Small intestine (tissue), 7 donors: ENCODE results near the gene ZNF438. TPM values are rescaled to one million over a fixed set of nuclear protein-coding genes. Genes with fewer than 3 reads are reported as not detected.
"Not testable (repeated sequence)": the region's sequence is repeated elsewhere in the genome, so short reads cannot be mapped to it uniquely, and the experiment has no call there.

ENCODE experiments used
- DNase-seq, 2 donors: peaks; one replicate each; pipeline versions ENCODE4 v3.0.0 to v3.0.0-alpha.2; 2013
- FAIRE-seq: peaks from 2 replicates; lab custom pipeline; 2012; peaks lifted over from hg19 to GRCh38; lab: Jason Lieb, UNC
- H3K27ac ChIP-seq, 3 donors: one replicate each; pipeline ENCODE4 v1.5.1; 2013; ENCODE audit warnings: low read length in 2 of 3, mild to moderate bottlenecking in 2 of 3, control low read depth in 1 of 3, inconsistent platforms in 1 of 3, low read depth in 1 of 3, moderate library complexity in 1 of 3
- H3K27me3 ChIP-seq, 3 donors: one replicate each; pipeline ENCODE4 v1.6.1; 2013; ENCODE audit warnings: low read length in 3 of 3, inconsistent platforms in 1 of 3; ENCODE audit not compliant: control insufficient read depth in 3 of 3, insufficient read depth in 3 of 3
- H3K36me3 ChIP-seq, 3 donors: one replicate each; pipeline ENCODE4 v1.6.1; 2013; ENCODE audit warnings: low read length in 3 of 3, inconsistent platforms in 1 of 3, low read depth in 1 of 3, mild to moderate bottlenecking in 1 of 3, moderate library complexity in 1 of 3; ENCODE audit not compliant: control insufficient read depth in 3 of 3, insufficient read depth in 2 of 3
- H3K4me1 ChIP-seq, 3 donors: one replicate each; pipeline ENCODE4 v1.6.1; 2013; ENCODE audit warnings: low read length in 2 of 3, inconsistent platforms in 1 of 3, low read depth in 1 of 3, mild to moderate bottlenecking in 1 of 3, moderate library complexity in 1 of 3; ENCODE audit not compliant: control insufficient read depth in 3 of 3, insufficient read depth in 2 of 3
- H3K4me3 ChIP-seq, 3 donors: one replicate each; pipeline ENCODE4 v1.5.1; 2013; ENCODE audit warnings: low read length in 3 of 3, control low read depth in 1 of 3, inconsistent platforms in 1 of 3, low read depth in 1 of 3, mild to moderate bottlenecking in 1 of 3, moderate library complexity in 1 of 3
- H3K9me3 ChIP-seq, 2 donors: one replicate each; pipeline ENCODE4 v1.6.1; 2013; ENCODE audit warnings: low read depth in 1 of 2, low read length in 1 of 2; ENCODE audit not compliant: control insufficient read depth in 2 of 2, insufficient read depth in 1 of 2
- WGBS, 3 donors: extraction: QIAGEN DNeasy Blood & Tissue Kit; methylation state at CpG; one replicate each; pipeline ENCODE4 v1.1.7; 2013; 5-methylcytosine and 5-hydroxymethylcytosine counted together
- polyA plus RNA-seq, 4 donors: library from polyadenylated mRNA; stranded (reverse) in 3 of 4; unstranded in 1 of 4; fragments of 200-250 nt in 3 of 4; fragments of 120-200 nt in 1 of 4; gene quantifications; one replicate each; pipeline versions ENCODE4 v1.2.1 to v1.2.3, GENCODE V29; 2013
- donor health status: healthy with polysubstance abuse.
- donor health status: control.
- donor health status: control.
- donor health status: Bipolar disorder and iron deficiency.
- donor health status: healthy.

ZNF438 gene
- polyA plus RNA-seq, 4 donors: 4.1 to 6.4 (median 5.5) TPM

- H3K27me3 ChIP-seq: no peaks in the 10 kb centered on the region
- H3K36me3 ChIP-seq: peaks cover 0 to 2% (median 0%) of the 10 kb centered on the region in 3 donors
- FAIRE-seq (no peak), DNase-seq (no peak)
- WGBS, 3 donors: 73 to 84% (median 73%) methylated on average over 6 of the region's 6 CpGs
- no peak overlapping the region for H3K27ac ChIP-seq
- no peak overlapping the region for H3K4me3 ChIP-seq
- no peaks in the 10 kb centered on the region for H3K4me1 ChIP-seq
- no peaks in the 10 kb centered on the region for H3K9me3 ChIP-seq
Measured at GRCh38 chr10:30973737-30974136, 57.9 kb downstream of the ZNF438 start.

- Histone ChIP-seq H3K9me3 (no peaks in the 10 kb centered on the region), H3K4me1 (no peaks in the 10 kb centered on the region), H3K27ac (no peak overlapping the region), H3K36me3 (no peaks in the 10 kb centered on the region), H3K4me3 (no peak overlapping the region), H3K27me3 (no peaks in the 10 kb centered on the region)
- no peak for FAIRE-seq
- WGBS, 3 donors: 79 to 97% (median 88%) methylated on average over 4 of the region's 4 CpGs
- no peak for DNase-seq
Measured at GRCh38 chr10:30970760-30971460, 60.8 kb downstream of the ZNF438 start.

- Histone ChIP-seq H3K4me1 (no peaks in the 10 kb centered on the region), H3K36me3 (no peaks in the 10 kb centered on the region), H3K4me3 (no peak overlapping the region), H3K27me3 (no peaks in the 10 kb centered on the region), H3K27ac (no peak overlapping the region), H3K9me3 (no peaks in the 10 kb centered on the region)
- FAIRE-seq (no peak), DNase-seq (no peak)
- WGBS, 3 donors: 81 to 90% (median 84%) methylated on average over 3 of the region's 3 CpGs
Measured at GRCh38 chr10:30968711-30969110, 63.0 kb downstream of the ZNF438 start.

DNA sequence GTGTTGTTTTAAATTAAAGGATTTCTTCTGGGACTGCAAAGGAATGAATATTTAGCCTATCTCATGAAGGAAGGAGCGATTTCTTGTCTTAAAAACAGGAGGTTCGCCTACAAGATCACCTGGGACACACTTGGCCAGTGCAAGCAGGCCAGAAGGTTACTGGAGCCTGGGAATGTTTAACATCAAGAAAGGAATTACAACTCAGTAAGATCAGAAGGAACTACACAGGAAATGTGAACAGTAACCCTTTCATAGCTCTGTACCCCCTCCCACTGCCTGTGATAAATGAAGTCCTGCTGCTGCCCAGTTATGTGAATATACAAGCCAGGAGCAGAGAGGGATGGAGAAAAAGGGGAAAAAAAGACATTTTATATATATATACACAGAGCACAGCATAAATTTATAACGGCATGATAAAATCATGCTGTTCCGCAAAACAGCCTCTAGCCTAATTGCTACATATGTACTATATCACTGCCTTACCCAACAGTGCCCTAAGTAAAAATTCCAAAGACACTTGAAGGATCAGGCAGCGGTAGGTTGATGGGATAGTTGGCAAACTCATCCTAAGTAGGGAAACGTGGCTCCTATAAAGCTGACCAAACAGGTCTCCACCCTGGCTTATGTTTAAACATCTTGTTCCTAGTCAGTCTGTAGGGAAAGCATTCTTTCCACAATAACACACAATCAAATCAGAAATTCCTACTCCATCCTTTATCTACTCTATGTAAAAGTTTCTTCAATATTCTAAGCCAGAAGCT is 63.8 kb downstream of the ZNF438 start:
- H3K9me3 ChIP-seq: no peaks in the 10 kb centered on the region
- no peaks in the 10 kb centered on the region for H3K4me1 ChIP-seq
- WGBS, 3 donors: 74 to 88% (median 79%) methylated on average over 6 of the region's 6 CpGs
- DNase-seq: no peak
- H3K36me3 ChIP-seq: no peaks in the 10 kb centered on the region
- H3K4me3 ChIP-seq: no peak overlapping the region
- H3K27ac ChIP-seq: no peak overlapping the region
- FAIRE-seq: no peak
- H3K27me3 ChIP-seq: no peaks in the 10 kb centered on the region

DNA sequence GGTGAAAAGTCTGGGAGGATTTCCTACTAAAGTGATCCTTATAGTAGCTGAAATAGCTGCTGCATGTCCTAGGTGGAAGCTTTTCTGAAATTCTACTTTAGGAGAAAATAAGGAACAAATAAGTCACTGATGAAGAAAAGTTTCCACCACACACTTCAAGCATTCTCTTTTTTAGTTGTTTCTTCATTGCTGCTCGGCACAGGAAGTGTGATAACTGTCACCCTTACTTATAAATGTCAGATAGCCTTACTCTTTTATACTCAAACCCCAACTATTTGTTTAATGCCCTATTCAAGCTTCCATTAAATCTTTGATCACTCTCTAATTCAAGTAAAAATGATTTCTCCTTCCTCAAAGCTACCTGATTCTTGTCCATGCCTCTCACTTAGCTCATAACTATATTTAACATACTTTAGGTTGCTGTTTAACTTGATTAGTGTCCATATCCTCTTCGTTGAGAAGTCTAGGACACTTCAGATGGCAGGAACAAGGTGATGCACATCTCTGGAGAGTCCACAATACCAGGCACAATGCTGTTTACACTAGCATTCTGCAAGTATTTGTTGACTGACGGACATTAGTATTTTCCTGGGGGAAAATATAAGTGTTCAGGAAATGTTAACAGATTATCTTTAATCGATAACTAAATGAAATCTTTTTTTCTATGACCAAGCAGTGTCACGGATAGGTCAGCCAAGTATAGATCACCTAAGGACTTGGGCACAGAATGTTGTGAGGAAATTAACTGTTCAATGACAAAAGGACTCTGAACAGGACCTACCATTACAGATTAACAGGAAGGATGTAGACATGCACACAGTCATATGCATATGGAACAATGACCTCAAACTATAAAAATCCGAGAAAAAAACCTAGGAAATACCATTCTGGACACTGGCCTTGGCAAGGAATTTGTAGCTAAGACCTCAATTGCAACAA is 67.4 kb downstream of the ZNF438 start:
- H3K4me1 ChIP-seq: no peaks in the 10 kb centered on the region
- no peak overlapping the region for H3K27ac ChIP-seq
- no peaks in the 10 kb centered on the region for H3K36me3 ChIP-seq
- no peaks in the 10 kb centered on the region for H3K27me3 ChIP-seq
- WGBS, 3 donors: 65 to 78% (median 74%) methylated on average over 6 of the region's 6 CpGs
- no peak overlapping the region for H3K4me3 ChIP-seq
- H3K9me3 ChIP-seq: no peaks in the 10 kb centered on the region
- DNase-seq (no peak), FAIRE-seq (no peak)

DNA sequence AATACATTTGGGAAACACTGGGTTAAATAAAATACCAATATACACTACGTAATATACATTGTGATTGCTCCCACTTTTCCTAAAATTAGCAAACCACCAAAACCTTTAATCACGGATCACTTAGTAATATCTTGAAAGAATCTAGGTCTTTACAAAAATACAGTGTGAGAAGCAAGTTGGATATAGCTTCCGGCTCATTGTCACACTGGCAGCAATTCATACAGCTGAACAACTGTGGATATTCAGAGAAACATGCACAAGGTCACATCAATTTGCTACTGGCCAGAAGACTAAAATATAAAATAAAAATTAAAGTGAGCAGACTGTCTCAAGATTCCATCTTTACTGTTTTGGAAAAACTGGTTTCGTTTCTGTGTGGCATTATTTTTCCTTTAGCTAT is 69.1 kb downstream of the ZNF438 start:
- no peak overlapping the region for H3K4me3 ChIP-seq
- no peaks in the 10 kb centered on the region for H3K27me3 ChIP-seq
- WGBS, 3 donors: 84 to 95% (median 95%) methylated on average over 4 of the region's 4 CpGs
- no peaks in the 10 kb centered on the region for H3K9me3 ChIP-seq
- H3K36me3 ChIP-seq: no peaks in the 10 kb centered on the region
- H3K4me1 ChIP-seq: no peaks in the 10 kb centered on the region
- no peak for DNase-seq
- no peak overlapping the region for H3K27ac ChIP-seq
- no peak for FAIRE-seq

- no peaks in the 10 kb centered on the region for H3K4me1 ChIP-seq
- no peak overlapping the region for H3K27ac ChIP-seq
- no peaks in the 10 kb centered on the region for H3K27me3 ChIP-seq
- no peak overlapping the region for H3K4me3 ChIP-seq
- no peaks in the 10 kb centered on the region for H3K36me3 ChIP-seq
- FAIRE-seq: no peak
- H3K9me3 ChIP-seq: no peaks in the 10 kb centered on the region
- DNase-seq: no peak
Measured at GRCh38 chr10:30959836-30960210, 71.8 kb downstream of the ZNF438 start.

DNA sequence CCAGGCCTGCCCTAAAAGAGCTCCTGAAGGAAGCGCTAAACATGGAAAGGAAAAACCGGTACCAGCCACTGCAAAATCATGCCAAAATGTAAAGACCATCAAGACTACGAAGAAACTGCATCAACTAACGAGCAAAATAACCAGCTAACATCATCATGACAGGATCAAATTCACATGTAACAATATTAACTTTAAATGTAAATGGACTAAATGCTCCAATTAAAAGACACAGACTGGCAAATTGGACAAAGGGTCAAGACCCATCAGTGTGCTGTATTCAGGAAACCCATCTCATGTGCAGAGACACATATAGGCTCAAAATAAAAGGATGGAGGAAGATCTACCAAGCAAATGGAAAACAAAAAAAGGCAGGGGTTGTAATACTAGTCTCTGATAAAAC is 82.4 kb downstream of the ZNF438 start:
- H3K4me3 ChIP-seq, H3K36me3 ChIP-seq, H3K9me3 ChIP-seq, DNase-seq, H3K4me1 ChIP-seq, FAIRE-seq, H3K27me3 ChIP-seq, H3K27ac ChIP-seq: not testable (repeated sequence)
- 94 to 100% (median 98%) methylated on average over 2 of the region's 4 CpGs for WGBS, 3 donors
